Hematopoietic multipotent progenitor cell treated with erythropoietin and hydrocortisone succinate and interleukin-3 and kit ligand, for 17 days (in vitro differentiated cells): ENCODE results near the gene TNRC18.
A peak's percentile ranks its signal among the peaks of the same experiment; 100 is the strongest.
"Not testable (repeated sequence)": the region's sequence is repeated elsewhere in the genome, so short reads cannot be mapped to it uniquely, and the experiment has no call there.

Experiments used
- DNase-seq: peaks from one replicate; pipeline ENCODE4 v3.0.0-alpha.2; 2015; ENCODE audit warnings: low spot score

TNRC18 gene

GRCh38 chr7:5423306-5423975, at the start of gene TNRC18:
TNRC18 (minus strand) TSS chr7:5423834; CDS start chr7:5421246, 2,588 bp downstream.
- peak; percentile 19 for DNase-seq

GRCh38 chr7:5472432-5473315, 49.0 kb upstream of the TNRC18 start:
- no peak for DNase-seq

GRCh38 chr7:5471623-5472022, 48.0 kb upstream of the TNRC18 start:
- not testable (repeated sequence) for DNase-seq

- DNase-seq = no peak
Observed at GRCh38 chr7:5470816-5471215, 47.2 kb upstream of the TNRC18 start.

- no peak for DNase-seq
Observed at GRCh38 chr7:5470167-5470532, 46.5 kb upstream of the TNRC18 start.

GRCh38 chr7:5469375-5470166, 45.9 kb upstream of the TNRC18 start:
- DNase-seq = no peak

GRCh38 chr7:5467645-5468044, 44.0 kb upstream of the TNRC18 start:
- DNase-seq = no peak

GRCh38 chr7:5466551-5466950, 42.9 kb upstream of the TNRC18 start:
- DNase-seq = no peak

- no peak for DNase-seq
Observed at GRCh38 chr7:5463031-5463430, 39.4 kb upstream of the TNRC18 start.

- no peak for DNase-seq
Observed at GRCh38 chr7:5462216-5462615, 38.6 kb upstream of the TNRC18 start.

- no peak for DNase-seq
Observed at GRCh38 chr7:5458921-5459480, 35.4 kb upstream of the TNRC18 start.

- DNase-seq = no peak
Observed at GRCh38 chr7:5457245-5457735, 33.7 kb upstream of the TNRC18 start.

GRCh38 chr7:5456409-5456808, 32.8 kb upstream of the TNRC18 start:
- no peak for DNase-seq

- no peak for DNase-seq
Observed at GRCh38 chr7:5455581-5456219, 32.1 kb upstream of the TNRC18 start.

GRCh38 chr7:5455175-5455574, 31.5 kb upstream of the TNRC18 start:
- no peak for DNase-seq

GRCh38 chr7:5454485-5454884, 30.9 kb upstream of the TNRC18 start:
- no peak for DNase-seq

GRCh38 chr7:5453566-5454075, 30.0 kb upstream of the TNRC18 start:
- DNase-seq = no peak

GRCh38 chr7:5452937-5453540, 29.4 kb upstream of the TNRC18 start:
- DNase-seq = no peak

- DNase-seq = no peak
Observed at GRCh38 chr7:5452470-5452899, 28.9 kb upstream of the TNRC18 start.

- DNase-seq = no peak
Observed at GRCh38 chr7:5451391-5451790, 27.8 kb upstream of the TNRC18 start.
